HEK293 (cell line): ENCODE data around the gene ADCY6.

Experiments used
- CTCF ChIP-seq: fragments of 450-650 bp; formaldehyde crosslinking; IDR thresholded peaks from 2 replicates; pipeline ENCODE4 v1.5.1; 2016; ENCODE audit warnings: missing biosample characterization, missing genetic modification characterization
- REST ChIP-seq: fragments of 450-650 bp; formaldehyde crosslinking; IDR thresholded peaks from 2 replicates; pipeline ENCODE4 v1.5.1; 2016; ENCODE audit warnings: missing biosample characterization, missing genetic modification characterization
- ZNF488 ChIP-seq: fragments of 450-650 bp; formaldehyde crosslinking; IDR thresholded peaks from 2 replicates; pipeline ENCODE4 v1.5.1; 2016; ENCODE audit warnings: missing biosample characterization, missing genetic modification characterization
- ZNF704 ChIP-seq: fragments of 450-650 bp; formaldehyde crosslinking; IDR thresholded peaks from 2 replicates; pipeline ENCODE4 v1.5.1; 2016; ENCODE audit warnings: missing biosample characterization, missing genetic modification characterization
- ZSCAN18 ChIP-seq: fragments of 450-650 bp; formaldehyde crosslinking; IDR thresholded peaks from 2 replicates; pipeline ENCODE4 v1.5.1; 2016; ENCODE audit warnings: missing biosample characterization, missing genetic modification characterization

- no peak for TF ChIP-seq ZNF488
- no peak for TF ChIP-seq CTCF
- no peak for TF ChIP-seq REST (tag by site-specific recombination)
- no peak for TF ChIP-seq ZNF704 (tag by site-specific recombination)
- no peak for TF ChIP-seq ZSCAN18 (tag by site-specific recombination)
Observed at GRCh38 chr12:48832321-48833060, 43.6 kb upstream of the ADCY6 start.
